ENCODE measurements around the gene CPN2.
A peak's percentile ranks its signal among the peaks of the same experiment; 100 is the strongest.

Gene CPN2

DNA sequence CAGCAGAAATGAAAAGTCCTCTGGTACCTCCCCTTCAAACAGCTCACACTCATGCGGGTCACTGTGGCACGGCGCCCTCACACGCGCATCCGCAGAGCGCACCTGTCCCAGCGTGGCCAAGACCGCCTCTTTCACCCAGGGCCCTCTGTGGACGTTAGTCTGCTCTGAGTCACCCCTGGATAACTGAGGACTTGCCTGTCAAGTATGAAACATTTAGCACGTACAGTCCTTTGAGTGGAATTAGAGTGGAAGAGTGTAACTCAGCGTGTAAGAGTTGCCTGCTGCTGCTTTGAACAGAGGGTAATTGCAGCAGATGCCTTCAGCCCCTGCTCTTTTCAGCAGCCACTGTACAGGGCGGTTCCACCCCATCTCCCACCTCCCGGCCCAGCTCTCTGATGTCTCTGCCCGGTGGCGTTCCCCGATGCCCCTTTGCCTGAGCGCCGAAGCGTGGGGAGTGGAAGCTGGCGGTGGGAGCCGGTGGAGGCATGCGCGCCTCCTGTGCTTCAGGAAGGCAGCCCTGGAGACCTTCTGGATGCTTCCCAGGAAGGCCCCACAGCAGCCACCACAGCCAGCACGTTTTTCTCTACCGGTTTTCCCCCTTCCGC lies 23.0 kb downstream of the CPN2 start:
- DNase-seq: no peak

DNA sequence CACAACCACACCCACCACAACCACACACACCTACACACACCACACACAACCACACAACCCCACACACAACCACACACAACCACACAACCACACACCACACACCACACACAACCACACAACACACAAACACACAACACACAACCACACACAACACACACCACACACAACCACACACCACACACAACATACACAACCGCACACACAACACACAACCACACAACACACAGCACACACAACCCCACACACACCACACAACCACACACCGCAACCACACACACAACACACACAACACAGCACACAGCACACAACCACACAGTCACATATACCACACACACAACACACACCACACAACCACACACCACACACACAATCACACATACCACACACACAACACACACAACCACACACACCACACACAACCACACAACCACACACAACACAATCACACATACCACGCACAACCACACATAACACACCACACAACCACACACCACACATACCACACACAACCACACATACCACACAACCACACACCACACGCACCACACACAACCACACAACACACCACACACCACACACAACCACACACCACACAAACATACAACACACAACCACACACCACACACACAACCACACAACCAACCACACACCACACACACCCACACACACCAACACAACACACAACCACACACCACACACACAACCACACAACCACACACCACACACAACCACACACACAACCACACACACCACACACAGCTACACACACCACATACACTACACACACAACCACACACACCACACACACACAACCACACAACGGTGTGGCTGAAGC lies 23.7 kb downstream of the CPN2 start:
- DNase-seq: no peak

DNA sequence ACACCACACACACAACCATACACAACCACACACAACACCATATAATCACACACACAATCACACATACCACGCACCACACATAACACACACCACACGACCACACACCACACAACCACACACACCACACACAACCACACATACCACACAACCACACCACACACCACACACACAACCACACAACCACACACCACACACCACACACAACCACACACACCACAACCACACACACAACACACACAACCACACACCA lies 24.2 kb downstream of the CPN2 start:
- DNase-seq: no peak

DNA sequence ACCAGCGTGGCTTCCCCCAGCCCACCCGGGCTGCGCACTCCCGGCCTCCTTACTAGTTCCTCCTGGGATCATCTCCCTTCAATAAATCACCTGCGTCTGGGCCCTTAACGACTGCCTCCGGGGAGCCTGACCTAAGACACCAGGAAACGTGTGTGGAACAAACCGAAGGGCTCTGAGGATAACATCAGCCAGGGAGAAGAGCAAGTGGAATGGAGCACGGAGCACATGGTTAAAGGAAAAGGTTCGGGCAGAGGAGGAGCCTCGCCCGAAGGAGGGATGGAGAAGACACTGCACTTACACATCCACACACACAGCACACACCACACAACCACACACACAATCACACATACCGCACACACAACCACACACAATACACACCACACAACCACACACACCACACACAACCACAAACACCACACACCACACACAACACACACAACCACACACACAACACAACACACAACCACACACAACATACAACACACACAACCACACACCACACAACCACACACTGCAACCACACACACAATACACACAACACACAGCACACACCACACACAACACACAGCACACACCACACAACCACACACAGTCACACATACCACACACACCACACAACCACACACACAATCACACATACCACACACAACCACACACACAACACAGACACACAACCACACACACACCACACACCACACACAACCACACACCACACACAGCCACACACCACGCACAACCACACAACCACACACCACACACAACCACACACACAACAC lies 24.7 kb downstream of the CPN2 start:
- no peak for DNase-seq

DNA sequence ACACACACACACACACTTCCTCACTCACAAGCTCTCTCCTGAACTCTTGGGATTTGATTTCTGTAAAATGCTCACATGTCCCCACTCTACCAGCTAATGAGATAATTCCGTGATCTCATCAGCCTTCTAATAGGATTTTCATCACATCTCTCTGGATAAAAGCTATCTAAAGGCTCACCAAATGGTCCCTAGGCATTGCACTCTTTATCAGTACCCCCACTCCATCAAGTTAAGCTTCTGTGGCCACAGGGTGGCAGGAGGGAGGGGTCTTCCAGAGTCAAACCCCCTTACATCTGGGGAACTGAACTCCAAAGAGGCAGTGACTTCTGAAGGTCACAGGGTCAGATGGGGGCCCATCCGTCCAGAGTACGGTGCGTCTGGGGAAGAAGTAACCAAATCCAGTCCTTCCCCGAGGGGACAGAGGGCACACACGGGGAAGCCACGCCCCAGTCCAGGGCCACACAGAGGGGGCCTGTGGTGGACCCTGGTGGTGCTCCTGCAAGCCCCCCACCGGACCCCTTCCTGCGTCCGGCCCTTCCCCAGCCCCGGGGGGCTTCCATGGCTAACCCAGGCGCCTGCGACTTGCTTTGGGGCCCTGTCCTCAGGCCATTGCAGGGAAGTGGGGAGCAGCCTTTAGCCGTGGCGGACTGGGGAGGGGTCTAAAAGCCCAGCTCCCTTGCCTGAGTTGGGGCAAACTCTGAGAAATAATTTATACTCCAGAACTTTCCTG lies 25.5 kb downstream of the CPN2 start:
- no peak for DNase-seq

DNA sequence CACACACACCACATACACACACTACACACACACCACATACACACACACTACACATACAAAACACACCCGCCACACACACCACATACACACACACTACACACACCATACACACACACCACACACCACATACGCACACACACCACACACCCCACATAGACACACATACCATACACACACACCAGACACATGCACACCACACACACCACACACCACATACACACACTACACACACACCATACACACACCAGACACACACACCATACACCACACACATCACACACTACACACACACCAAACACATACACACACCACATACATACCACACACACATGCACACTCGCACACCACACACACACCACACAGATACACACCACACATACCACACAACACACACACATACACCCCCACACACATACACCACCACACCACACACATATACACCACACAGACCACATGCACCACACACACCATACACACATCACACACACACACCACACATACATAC lies 26.3 kb downstream of the CPN2 start:
- DNase-seq: no peak

DNA sequence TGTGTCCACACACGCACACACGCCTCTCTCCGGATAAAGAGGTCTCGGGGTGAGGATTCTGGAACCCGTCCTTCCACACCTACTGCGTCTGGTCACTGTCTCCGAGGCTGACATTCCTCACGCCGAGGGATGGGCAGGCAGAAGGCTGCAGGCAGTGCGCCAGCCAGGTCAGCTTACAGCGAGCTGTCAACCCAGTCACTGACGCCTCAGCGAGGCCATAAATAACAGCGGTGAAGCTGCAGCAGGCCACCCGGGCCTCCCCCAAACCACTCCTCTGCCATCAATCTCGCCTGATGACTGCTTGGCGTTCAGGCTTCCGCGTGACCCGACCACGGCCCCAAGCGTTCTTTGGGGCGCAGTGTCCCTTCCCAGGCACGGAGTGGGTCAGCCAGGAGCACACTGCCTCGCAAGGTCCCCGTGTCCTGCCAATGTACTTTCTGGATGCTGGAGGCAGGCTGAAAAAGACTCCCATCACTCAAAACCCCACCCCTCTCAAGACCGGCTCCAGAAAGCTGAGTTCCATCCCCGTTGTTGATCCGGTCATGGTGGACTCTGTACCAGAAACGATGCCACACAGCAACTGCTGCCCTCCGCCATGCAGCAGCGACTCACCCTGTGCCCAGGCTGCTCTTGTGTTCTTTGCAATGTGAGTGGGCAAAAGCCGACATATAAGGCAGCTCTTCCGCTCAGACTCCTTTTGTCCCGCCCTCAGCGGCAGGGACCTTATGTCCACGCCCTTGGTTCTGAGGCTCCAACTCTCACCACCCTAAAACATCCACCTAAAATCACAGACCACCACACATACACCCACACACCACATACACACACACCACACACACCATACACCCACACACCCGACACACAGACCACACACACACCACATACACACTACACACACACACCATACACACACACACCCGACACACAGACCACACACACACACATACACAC lies 27.1 kb downstream of the CPN2 start:
- DNase-seq: no peak

DNA sequence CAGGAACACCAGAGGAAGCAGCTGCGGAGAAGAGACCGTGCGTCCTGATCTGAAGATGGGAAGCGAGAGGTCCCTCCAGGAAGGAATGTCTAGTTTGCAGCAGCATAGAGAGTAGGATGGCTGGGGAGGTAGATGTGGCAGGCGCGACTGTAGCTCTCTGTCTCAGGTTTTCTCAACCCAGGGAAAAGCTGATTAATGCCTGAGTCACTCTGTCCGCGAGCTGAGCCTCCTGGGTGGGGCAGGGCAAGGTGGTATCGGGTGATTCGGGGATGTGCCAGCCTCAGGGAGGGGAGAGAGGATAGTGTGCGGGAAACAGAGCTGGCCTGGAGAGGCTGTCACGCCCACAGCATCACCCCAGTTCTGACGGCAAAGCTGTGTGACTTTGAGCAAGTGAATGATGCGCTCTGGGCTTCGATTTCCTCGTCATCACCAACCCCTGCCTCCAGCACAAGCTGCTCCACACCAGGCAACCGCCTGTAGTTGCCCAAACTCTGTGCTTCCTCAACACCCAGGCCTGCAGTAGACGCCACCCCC lies 28.4 kb downstream of the CPN2 start:
- no peak for DNase-seq

DNA sequence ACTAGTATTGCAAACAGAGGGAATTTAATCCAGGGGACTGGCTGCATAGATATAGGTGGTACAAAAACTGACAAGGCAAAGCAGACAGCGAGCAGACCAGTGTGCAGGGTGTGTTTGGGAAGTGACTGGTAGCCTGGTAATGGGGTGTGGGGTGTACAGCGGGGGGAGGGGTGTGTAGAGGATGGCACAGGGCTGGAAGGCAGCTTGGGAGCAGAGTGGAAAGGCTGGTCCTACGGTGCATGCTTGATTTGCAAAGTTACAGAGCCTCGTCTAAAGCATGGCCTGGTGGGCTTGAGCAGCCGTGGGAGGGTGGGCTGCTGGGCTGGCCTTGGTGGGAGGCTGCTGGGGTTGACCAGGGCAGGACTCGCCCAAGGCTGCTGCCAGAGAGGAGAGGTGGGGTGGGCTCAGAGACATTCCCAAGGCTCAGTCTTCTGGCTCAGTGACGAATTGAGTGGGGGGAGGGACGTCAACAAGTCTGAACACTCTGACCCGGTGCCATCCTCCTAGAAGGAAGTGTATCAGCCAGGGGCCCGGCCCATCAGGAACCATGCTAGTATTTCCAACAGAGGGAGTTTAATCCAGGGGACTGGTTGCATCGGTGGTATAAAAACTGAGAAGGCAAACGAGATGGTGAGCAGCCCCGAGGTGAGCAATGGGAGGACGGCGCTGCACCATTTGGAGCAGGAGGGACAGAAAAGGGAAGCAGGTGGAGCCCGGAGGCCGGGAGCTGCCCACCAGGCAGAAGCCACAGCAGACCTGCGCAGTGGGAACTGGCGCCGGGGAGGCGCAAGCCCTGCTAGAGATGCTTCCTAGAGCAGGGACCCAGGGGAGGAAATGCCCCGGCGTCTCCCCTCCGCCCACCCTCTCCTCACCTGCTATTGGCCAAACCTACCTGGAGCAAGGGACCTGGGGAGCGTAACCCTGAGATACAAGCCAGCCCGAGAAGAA lies 29.2 kb downstream of the CPN2 start:
- no peak for DNase-seq

DNA sequence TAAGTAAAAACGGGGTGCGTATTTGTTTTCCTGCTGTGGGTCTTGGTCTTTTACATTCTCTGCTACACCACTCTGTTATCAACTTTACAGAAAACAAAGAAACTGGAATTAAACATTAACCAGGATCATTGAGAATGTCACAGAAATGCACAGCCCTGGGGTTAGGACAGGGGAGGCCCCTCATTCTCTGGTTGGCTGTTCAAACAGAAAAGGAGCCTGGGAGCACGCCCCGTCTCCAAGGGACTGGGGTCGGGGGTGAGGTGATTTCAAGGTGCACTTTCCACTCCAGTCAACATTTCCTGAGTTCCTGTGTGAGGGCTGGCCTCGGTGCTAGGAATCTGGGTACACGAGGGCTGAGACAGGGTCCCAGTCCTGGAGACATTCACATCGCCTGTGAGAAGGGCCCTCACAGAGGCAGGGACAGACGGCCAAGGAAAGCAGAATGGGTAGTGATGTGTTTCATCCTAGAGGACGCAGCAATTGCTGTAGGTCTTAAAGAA lies 30.3 kb downstream of the CPN2 start:
- DNase-seq: no peak

DNA sequence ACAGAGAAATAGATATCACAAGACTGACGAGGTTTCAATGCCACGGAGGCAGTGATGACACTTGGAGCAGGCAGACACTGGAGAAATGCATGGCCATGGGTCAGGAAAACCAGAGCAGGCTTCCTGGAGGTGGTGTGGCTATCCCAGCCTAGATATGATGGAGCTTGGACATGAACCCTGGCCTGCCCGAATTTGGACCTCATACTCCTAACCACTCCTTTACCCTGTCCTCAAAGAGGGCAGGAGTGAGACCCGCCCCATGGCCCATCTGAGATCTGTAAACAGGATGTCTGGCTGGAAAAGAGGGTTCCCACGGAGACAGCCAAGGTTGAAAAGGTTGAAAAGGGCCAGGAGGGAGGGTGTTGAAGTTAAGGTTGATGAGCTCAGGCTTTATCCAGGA lies 31.0 kb downstream of the CPN2 start:
- DNase-seq: no peak

DNA sequence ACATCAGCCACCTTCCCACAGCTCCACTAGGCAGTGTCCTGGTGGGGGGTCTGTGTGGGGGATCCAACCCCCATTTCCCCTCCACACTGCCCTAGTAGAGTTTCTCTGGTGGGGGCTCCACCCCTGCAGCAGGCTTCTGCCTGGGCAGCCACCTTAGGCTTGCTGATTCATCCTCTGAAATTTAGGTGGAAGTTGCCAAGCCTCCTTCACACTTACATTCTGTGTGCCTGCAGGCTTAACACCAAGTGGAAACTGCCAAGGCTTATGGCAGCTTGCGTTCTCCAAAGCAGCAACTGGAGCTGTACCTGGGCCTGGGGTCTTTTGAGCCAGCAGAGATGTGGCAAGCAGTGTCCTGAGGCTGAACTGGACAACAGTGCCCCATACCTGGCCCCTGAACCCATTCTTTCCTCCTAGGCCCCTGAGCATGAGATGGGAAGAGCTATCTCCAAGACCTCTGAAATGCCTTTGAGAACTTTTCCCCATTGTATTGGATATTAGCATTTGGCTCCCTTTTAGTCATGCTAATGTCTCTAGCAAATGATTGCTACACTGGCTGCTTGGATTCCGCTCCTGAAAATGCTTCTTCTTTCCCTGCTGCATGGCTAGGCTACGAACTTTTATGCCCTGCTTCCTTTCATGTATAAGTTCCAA lies 32.5 kb downstream of the CPN2 start:
- no peak for DNase-seq

DNA sequence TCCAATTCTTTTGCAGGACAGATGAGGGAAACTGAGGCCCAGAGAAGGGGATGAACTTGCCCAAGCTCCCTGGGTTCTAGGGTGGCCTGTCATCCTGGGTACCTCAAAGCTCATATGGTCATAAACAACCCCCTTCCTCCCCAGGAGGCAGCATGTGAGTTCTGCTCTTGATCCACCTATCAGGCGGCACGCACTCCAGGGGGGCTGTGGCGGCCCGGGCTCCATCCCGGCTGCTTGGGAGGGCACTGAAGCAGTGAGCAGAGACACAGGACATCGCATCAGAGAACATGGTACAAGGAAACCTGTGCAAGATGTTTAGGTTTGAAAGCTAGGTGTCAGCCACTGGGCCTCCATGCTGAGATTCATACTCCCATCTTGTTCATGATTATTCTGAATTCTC lies 34.2 kb downstream of the CPN2 start:
- no peak for DNase-seq

DNA sequence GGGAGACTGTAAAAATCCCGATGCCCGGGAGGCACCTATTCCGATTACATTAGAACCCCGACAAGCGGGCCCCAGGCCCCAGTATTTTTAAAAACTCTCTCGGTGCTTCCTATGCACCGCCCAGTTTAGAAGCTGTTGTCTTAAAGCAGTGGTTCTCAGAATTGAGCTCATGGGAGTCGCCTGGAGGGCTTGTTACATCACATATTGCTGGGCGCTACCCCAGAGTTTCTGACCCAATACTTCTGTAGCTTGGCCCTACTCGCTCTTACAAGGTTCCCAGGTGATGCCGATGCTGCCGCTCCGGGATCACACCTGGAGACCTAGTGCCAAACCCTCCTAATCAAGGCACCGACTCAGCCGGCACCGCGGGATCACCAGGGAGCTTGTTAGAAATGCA lies 35.2 kb downstream of the CPN2 start:
- DNase-seq: no peak

DNA sequence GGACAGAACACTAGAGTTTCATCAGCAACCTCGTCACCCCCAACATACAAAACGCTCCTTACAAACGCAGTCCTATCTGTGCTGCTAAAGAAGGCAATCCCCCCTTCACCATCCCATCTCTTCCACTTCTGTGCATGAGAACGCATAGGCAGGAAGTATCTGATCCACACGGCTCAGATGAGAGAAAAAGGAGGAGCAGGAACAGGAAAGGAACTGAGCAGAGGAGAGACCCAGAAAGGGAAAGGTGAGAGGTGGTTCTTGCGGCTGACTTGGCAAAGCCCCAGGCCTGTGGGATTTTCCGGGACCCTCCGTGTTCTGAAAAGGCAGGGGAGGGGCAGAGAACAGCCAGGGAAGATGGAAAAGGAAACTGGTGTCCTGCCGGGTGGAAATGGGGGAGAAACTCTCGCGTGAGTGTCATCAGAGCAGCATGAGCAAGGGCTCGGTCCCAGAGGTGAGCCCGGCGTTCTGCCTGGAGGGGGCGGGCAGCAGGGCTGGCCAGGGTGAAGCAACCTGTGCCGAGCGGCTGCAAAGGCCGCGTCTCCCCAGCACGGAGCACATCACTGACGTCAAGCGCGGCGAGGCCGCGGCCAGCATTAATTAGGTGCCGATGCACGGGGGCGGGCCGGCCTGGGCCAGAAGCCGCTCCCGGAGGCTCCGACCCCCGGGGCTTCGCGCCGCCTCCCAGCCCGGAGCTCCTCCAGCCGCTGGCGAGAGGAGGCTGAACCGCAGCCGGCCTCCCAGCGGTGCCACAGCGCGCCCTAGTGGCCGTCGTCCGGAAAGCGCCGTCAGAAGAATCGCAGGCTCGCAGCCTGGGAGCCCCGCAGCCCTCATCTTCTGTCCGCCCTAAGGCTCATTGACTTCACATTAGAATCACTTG lies 35.8 kb downstream of the CPN2 start:
- DNase-seq: peak; percentile 14 to 86 (median 69)

DNA sequence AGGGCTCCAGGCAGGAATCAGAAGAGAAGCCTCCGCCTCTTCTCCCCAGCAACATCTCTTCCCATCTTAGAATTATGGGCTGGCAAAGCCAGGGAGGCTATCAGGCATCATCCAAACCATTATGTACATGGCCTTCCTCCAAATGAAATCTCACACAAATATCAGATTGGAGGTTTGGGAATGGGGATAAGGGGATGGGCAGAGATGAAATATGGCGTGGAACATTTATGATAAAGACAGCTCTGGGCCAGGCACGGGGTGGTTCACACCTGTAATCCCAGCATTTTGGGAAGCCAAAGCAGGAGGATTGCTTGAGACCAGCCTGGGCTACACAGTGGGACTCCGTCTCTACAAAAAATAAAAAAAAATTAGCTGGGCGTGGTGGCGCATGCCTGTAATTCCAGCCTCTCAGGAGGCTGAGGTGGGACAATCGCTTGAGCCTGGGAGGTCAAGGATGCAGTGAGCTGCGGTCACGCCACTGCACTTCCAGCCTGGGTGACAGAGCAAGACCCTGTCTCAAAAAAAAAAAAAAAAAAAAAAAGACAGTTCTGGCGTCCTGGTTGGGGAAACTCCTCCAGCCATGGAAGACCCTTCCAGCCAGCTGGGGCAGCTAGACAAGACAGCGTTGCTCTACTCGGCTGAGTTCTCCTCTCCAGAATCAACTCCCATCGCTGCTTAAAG lies 36.6 kb downstream of the CPN2 start:
- no peak for DNase-seq

DNA sequence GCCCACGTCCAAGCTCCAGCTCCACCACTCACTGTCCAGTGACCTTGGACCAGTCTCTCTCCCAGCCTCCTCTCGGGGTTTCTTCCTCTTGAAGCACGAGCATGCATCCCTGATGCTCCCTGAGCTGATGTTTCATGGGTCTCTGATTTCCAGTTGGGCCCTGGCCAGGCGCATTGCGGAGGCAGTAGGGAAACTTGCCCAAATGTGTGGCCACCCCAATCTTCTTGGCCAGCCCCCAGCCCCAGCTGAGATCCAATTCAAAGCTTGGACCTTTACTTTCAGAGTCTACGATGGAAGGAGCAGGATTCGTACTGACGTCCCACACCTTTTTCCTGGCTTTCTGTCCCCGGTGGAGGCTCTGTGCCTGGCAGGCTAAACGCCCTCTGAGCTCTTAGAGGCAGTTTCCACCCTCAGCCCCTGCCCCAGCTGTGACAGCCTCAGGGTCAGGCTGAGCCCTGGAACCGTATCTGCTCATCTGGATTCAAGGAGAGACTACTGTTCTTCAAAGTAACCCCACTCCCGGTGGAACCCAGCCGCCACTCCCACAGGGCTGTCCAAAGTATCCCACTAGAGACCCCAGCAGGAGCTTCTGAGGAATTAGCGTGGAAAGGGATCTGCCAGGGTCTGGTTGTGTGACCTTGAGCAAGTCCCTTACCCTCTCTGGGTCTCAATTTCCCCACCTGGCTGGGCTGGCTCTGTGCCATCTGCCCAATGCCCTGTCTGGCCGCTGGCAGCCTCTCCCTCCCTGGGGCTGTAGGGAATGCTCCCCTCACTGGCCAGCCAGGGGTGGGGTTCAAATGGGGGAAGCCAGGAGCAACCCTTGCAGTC lies 37.4 kb downstream of the CPN2 start:
- DNase-seq: no peak
